HG03045 (cell line): ENCODE measurements around the gene EFS.

Source experiments
- ATAC-seq: cut with Tn5 transposase; IDR thresholded peaks from one replicate; pipeline ENCODE4 v1.9.1; 2021; ENCODE audit warnings: mild to moderate bottlenecking, moderate library complexity; ENCODE audit not compliant: unreplicated experiment

The EFS gene

DNA sequence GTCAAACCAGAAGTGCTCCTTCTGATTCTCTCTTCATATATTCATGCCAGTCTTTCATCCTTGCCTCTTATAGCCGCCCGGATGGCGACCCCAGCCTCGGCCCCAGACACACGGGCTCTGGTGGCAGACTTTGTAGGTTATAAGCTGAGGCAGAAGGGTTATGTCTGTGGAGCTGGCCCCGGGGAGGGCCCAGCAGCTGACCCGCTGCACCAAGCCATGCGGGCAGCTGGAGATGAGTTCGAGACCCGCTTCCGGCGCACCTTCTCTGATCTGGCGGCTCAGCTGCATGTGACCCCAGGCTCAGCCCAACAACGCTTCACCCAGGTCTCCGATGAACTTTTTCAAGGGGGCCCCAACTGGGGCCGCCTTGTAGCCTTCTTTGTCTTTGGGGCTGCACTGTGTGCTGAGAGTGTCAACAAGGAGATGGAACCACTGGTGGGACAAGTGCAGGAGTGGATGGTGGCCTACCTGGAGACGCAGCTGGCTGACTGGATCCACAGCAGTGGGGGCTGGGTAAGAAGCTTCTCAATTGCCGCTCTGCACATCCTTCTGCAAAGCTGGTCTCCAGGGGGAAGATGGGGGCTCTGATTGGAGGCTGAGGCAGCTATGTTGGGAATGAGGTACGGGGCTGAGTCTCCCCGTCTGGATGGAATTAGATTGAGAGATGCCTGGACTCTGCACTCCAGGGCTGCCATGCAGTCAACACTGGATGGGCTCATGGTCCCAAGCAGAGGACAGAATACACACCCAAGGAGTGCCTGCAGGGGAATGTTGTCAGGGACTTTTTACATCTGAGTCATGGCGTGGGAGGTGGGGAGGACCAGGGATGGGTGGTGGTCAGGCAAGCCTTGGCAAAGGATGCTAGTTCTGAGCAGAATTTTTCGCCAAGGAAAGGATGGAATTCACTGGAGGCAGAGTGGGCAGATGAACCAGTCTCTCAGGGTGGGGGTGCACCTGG, 57.0 kb downstream of the EFS start:
- no peak for ATAC-seq

DNA sequence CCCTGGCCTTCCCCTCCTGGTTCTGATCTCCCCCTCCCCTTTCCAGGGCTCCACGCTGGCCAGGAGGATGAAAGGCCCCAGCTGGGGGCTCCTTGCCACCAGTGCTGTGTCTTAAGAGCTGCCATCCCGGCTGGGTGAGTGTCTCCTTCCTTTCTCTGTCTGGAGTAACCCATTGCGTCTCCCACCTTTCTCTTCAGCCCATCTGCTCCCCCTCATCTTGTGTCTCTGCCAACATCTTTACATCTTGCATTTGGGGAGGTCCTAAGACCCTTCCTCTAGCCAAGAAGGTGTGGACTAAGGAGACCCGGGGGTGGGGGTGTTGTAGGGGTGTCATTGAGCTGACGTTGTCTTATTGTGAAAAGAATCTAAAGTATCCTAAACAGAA, 57.8 kb downstream of the EFS start:
- no peak for ATAC-seq

DNA sequence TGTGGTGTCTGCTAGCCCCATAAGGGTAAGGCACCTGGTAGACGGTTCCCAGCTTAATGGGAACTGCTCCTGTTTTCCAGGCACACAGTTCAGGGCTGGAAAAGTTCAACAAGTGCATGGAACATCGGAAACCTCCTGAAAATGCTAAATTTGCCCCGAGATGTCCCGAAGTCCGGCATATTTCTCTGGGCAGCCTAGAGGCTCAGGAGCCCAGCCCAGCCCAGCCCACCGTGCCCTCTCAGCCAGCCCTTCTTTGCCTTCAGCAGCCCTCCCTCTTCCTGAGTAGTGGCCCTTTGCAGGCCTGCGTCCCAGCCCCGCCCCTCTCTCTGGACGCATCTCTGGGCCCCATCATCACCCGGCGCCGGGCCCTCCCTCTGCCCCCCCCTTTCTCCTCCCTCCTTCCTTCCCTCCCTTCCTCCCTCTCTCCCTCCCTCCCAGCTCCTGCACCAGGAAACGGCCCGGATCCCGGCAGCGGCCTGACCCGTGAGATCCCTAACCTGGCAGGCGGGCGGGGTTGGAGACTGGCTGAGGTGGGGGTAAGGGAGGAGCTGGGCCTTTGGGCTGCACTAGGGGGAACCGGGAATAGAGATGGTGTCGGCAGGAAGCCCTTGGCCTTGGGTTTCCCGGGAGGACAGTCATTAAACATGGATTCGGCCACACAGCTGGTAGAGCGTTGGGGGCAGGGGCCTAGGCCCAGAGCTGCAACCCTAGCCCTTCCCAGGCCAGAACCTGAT, 58.4 kb downstream of the EFS start, which contains the start of gene BCL2L2:
Gene BCL2L2, plus strand, starts transcription at position 422 of the 734 bp plus-strand sequence. CDS start 935 bp downstream, outside the sequence.
- no peak for ATAC-seq
